Esophagus muscularis mucosa (tissue), 3 donors: Measurements from ENCODE around the gene CEND1.

ENCODE experiments used
- POLR2AphosphoS5 ChIP-seq, 2 donors: sonication (generic); formaldehyde crosslinking; IDR thresholded peaks; one replicate each; pipeline ENCODE4 v1.6.1; 2017; ENCODE audit warnings: antibody characterized with exemption in 2 of 2
- TF ChIP-seq, protein P1 (sequence below), 3 experiments: fragments of 200-600 bp in 2 of 3; fragments of 450-650 bp in 1 of 3; sonication (generic) in 2 of 3; IDR thresholded peaks; one replicate each; pipeline ENCODE4 v1.5.1; 2017 to 2019; ENCODE audit warnings: antibody characterized with exemption in 3 of 3, mild to moderate bottlenecking in 2 of 3, moderate library complexity in 1 of 3

DNA sequence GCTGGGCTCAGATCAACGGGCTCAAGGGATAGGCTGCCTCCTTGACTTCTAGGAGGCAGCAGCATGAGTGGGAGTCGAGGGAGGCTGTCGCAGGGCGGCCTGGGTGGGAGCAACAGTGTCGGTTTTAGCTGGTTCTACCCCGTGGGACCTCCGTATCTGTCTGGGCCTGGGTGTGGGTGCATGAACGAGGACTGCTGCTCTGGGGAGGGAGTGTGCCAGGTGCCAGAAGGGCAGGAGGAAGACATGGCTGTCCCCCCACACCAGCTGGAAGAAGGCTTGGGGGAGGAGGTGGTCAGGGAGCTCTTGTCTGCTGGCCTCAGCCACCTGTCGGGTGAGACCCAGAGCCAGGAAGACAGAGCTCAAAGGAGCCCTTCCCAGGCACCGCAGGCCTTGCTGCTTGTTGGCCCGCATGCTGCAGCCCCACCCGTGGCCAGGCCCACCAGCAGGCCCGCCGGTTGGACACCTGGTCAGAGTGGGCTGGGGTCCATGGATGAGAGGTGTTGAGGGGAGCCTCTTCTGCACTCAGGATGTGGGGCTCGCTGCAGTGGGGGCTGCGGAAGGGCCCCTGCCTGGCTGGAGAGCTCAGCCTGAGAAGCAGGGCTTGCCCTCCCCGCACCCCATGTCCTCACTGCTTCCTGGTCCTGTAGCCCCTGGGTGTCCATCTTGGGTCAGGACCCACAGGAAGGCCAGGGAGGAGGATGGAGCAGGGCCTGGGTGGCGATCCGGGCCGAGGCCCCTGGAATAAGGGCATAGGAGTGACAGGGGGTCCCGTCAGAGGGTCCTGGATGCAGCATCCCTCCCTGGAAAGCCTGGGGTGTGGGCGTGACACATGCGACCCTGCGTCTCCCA, 3.4 kb downstream of the CEND1 start:
- TF ChIP-seq, protein P1, sequence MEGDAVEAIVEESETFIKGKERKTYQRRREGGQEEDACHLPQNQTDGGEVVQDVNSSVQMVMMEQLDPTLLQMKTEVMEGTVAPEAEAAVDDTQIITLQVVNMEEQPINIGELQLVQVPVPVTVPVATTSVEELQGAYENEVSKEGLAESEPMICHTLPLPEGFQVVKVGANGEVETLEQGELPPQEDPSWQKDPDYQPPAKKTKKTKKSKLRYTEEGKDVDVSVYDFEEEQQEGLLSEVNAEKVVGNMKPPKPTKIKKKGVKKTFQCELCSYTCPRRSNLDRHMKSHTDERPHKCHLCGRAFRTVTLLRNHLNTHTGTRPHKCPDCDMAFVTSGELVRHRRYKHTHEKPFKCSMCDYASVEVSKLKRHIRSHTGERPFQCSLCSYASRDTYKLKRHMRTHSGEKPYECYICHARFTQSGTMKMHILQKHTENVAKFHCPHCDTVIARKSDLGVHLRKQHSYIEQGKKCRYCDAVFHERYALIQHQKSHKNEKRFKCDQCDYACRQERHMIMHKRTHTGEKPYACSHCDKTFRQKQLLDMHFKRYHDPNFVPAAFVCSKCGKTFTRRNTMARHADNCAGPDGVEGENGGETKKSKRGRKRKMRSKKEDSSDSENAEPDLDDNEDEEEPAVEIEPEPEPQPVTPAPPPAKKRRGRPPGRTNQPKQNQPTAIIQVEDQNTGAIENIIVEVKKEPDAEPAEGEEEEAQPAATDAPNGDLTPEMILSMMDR (IDR thresholded peaks at IDR 0.05): no peak
- no peak for TF ChIP-seq POLR2AphosphoS5 (IDR thresholded peaks at IDR 0.05)
